GM19468 (cell line): ENCODE results near the gene IRGC.

Experiments
- ATAC-seq: cut with Tn5 transposase; IDR thresholded peaks from one replicate; pipeline ENCODE4 v1.9.1; 2021; ENCODE audit warnings: mild to moderate bottlenecking, moderate library complexity, moderate number of reproducible peaks; ENCODE audit not compliant: unreplicated experiment; ENCODE audit errors: extremely low read depth

IRGC gene

DNA sequence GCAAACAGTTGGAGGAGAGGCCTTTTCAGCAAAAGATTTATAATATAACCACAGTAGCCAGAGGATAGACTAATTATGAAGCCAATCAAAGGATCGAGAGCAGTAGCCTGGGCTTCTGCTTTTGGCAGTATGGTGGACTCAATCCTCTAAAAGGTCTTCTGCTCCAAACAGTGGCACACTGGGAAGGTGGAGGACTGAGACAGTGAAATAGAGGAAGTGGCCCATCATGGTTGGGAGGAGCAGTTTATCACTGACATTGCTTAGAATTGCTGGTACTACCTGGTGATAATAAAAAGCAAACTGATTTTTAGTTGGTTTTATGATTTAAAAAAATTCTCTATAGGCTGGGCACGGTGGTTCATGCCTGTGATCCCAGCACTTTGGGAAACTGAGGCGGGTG, 25.0 kb upstream of the IRGC start:
- no peak for ATAC-seq

DNA sequence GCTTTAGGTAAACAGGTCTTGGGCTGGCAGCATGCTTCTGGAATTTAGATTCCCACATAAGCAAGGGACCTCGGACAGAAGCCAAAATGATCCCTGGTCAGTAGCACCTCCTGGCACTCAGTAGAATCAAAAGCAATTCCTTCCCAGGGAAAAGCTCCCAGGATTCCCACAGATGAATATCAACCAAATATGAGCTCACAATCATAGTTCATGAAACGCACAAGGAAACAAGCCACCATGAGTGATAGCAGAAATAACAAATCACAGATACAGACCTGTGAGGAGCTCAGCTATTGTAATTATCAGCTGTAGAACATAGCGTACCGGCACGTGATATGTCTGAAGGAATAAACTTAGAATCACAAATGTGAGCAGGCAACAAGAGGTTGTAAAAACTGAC, 24.1 kb upstream of the IRGC start:
- no peak for ATAC-seq

- ATAC-seq, result no peak
These were observed 23.5 kb upstream of the IRGC start for GRCh38 chr19:43692385-43692784.

DNA sequence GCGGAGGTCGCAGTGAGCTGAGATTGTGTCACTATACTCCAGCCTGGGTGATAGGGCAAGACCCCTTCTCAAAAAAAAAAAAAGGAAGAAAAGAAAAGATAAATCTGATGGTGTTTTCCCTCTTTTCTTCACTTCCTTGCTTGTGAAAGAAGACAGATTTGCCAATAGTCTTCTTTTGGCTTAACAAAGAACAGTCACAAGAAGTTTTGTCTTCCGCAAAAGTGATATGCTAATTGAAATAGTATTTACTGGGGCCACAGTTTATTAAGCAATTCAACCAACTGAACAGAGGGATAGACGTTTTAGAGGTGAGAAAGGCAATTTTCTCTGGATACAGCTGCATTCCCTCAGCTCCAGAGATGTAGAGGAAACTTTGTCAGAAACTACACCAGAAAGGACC, 23.0 kb upstream of the IRGC start:
- ATAC-seq, result no peak

DNA sequence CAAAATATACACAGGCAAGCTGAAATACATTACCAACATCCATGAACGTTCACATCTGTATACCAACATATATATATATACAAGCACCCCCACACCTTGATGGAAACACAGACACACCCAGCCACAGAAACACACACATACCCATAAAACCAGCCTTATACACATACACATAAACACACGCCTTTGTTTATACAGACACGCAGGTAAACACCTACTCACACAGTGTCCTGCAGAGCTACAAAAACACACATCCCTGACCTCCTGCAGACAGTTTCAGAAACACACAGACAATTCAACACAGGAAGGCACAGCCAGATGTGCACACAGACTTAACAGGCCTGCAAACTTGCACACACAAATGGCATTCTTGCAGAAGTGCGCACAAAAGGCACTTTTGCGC, 21.3 kb upstream of the IRGC start:
- no peak for ATAC-seq

GRCh38 chr19:43695985-43696704, 19.7 kb upstream of the IRGC start:
- ATAC-seq, result no peak

DNA sequence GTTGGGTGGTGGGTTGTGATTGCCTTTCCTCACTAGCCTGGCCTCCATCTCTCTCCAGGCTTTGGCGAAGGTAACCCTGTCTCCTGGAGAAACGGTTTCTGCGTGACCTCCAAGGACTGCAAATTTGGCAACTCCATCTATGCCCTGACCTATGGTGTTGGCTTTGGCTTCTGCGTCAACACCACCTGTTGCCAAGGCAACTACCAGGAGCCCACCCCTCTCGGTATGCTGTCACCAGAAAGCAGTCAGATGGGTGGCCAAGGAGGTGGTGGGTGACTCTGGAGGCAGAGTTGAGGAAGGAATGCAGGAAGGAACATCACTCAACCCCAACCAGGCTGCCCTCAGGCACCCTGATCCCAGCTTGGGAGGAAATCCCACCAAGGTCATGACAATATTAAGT, 18.6 kb upstream of the IRGC start:
- no peak for ATAC-seq

GRCh38 chr19:43699506-43700394, 16.1 kb upstream of the IRGC start:
- no peak for ATAC-seq

GRCh38 chr19:43700395-43701000, 15.4 kb upstream of the IRGC start:
- ATAC-seq, result no peak

DNA sequence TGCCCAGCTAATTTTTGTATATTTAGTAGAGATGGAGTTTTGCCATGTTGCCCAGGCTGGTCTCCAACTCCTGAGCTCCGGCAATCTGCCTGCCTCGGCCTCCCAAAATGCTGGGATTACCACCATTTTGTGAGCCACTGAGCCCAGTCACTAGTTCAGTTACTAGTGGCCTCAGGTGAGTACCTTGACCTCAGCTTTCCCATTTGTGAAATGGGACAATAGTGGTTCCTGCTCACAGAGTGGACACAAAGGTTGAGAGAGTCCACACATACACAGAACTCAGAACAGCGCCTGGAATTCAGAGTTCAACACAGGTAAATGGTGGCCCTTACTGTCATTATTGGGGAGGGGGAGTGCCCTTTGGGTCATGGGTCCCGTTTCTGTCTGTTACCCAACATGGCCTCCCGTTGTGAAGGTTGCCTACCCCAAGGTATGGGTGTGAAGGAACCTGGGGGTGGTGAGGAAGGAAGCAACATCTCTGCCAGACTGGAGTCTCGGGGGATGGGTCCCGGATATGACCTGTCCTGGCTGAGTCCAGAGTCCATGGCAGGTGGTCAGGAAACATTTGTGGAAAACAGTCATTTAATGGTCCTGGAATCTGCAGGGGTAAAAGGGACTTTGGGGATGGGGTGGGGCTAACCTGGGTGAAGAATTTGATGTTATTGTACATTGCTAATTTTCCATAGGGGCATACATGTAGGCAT, 11.7 kb upstream of the IRGC start:
- no peak for ATAC-seq

DNA sequence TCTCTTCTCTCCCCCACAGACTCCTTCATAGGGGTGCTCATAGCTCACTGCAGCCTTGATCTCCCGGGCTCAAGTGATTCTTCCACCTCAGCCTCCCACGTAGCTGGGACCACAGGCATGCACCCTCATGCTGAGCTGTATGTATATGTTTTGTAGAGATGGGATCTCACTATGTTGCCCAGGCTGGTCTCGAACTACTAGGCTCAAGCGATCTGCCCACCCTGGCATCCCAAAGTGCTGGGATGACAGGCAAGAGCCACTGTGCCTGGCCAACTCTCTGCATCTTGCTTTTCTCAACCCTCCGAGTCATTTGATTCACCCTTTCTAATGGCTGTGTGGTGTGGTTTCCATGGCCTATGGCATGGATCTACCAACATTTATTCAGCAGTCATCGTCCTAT, 10.1 kb upstream of the IRGC start:
- no peak for ATAC-seq

DNA sequence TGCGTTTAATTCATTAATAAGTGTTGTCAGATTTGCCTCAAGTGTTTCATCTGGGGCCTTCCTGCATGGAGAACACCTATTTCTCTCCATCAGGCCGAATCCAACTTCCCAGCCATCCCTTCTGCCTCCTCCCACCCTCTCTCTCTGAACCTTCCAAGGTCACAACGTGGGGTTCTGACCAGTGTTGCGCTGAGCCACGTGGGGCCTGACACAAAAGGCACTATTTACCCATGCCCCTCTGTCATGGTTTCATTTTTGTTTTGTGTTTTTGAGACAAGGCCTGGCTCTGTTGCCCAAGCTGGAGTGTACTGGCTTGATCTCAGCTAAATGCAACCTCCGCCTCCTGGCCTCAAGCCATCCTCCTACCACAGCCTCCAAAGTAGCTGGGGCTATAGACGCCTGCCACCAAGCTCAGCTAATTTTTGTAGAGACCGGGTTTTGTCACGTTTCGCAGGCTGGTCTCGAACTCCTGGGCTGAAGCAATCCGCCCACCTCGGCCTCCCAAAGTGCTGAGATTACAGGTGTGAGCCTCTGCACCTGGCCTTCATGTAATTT, 8.6 kb upstream of the IRGC start:
- no peak for ATAC-seq

GRCh38 chr19:43708716-43709115, 7.2 kb upstream of the IRGC start:
- ATAC-seq, result no peak

DNA sequence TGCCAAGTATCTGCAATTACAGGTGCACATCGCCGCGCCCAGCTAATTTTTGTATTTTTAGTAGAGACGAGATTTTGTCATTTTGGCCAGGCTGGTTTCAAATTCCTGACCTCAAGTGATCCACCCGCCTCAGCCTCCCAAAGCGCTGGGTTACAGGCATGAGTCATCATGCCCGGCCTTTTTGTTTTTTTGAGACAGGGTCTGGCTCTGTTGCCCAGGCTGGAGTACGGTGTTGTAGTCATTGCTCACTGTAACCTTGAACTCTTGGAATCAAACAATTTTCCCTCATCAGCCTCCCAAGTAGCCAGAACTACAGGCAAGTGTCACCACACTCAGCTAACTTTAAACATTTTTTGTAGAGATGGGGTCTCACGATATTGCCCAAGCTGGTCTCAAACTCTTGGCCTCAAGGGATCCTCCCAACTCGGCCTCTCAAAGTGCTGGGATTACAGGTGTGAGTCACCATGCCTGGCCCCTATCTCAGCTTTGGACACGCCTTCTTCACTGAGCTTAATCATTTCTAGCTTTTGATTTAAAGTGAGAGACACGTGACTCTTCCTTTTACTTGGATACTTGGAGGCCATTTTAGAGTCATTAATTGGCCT, 4.0 kb upstream of the IRGC start:
- ATAC-seq, result no peak

DNA sequence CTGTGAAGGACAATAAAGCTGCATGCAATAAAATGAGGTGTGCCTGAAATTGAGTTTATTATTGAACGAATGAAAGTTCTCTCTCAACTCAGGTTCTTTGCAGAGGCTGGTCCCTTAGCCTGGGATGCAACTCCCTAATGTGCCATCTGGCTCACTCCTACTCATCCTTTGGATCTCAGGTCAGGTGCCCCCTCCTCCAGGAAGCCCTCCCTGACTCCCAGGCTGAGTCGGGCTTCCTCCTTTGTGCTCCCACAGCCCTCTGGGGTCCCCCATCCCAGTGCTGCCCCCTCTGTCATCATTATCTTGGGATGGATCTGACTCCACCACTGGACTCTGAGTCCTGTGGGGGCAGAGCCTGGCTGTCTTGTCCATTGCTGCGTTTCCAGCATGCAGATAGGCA, 2.7 kb upstream of the IRGC start:
- ATAC-seq, result no peak

DNA sequence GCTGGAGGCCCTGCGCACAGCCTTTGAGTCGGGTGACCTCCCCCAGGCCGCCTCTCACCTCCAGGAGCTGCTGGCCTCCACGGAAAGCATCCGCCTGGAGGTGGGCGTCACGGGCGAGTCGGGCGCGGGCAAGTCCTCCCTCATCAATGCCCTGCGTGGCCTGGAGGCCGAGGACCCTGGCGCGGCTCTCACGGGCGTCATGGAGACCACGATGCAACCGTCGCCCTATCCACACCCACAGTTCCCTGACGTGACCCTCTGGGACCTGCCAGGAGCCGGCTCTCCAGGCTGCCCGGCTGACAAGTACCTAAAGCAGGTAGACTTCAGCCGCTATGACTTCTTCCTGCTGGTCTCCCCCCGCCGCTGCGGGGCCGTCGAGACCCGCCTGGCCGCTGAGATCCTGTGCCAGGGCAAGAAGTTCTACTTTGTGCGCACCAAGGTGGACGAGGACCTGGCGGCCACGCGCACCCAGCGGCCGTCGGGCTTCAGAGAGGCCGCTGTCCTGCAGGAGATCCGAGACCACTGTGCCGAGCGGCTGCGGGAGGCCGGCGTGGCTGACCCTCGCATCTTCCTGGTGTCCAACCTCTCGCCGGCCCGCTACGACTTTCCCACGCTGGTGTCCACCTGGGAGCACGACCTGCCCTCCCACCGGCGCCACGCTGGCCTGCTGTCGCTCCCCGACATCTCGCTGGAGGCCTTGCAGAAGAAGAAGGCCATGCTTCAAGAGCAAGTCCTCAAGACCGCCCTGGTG, 2.9 kb downstream of the IRGC start:
- no peak for ATAC-seq

- ATAC-seq, result no peak
These were observed 3.5 kb downstream of the IRGC start for GRCh38 chr19:43719378-43719868.

DNA sequence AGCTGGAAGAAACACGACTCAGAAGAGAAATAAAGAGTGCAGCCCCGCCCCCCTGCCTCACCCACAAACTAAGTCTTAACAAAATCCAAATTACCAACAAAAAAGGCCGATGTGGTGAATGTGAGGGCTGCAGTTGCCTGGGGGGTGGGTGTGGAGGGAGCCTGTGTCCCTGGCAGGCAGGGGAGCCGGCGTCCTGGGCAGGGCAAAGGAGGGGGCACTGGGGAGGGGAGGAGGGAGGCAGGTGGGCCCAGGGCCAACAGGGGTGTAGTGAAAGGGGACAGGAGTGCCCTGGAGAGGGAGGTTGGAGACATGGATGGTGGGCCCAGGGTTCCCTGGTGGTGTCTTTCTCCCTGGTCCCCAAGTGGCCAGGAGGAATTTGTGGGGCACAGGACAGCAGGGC, 4.0 kb downstream of the IRGC start:
- no peak for ATAC-seq

DNA sequence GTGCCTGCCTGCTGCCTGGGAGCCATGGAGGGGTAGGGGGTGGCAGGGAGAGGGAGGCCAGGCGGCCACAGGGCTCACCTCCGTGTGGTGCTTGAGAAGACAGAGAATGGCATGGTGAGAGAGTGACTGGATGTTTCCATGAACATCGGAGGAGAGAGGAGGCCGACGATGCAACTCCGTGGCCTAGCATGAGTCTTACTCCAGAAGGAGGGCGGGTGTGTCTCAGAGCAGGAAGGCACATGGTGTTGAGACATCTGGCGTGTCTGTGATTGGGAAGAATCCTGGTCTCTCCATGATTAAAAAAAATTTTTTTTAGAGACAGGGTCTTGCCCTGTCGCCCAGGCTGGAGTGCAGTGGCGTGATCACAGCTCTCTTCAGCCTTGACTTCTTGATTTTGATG, 5.1 kb downstream of the IRGC start:
- ATAC-seq, result no peak
